Keratinocyte (primary cell): ENCODE results near the gene P2RX1. TPM values are rescaled to one million over a fixed set of nuclear protein-coding genes. Genes with fewer than 3 reads are reported as not detected.

Experiments
- DNase-seq: peaks from one replicate; pipeline ENCODE4 v3.0.0-alpha.2; 2011; ENCODE audit warnings: low read depth, missing footprints, low spot score
- FAIRE-seq: peaks from 2 replicates; lab custom pipeline; 2011; peaks lifted over from hg19 to GRCh38; lab: Jason Lieb, UNC
- H2AFZ ChIP-seq: 2 replicates; pipeline ENCODE4 v1.6.0; 2012; ENCODE audit warnings: low read length, control low read depth, inconsistent platforms; ENCODE audit not compliant: control insufficient read depth
- H3K27ac ChIP-seq: 2 replicates; pipeline ENCODE4 v1.5.1; 2011; ENCODE audit warnings: low read length; ENCODE audit not compliant: control insufficient read depth, insufficient read depth
- H3K27me3 ChIP-seq: 3 replicates; pipeline ENCODE4 v1.6.0; 2011; ENCODE audit warnings: low read length; ENCODE audit not compliant: control insufficient read depth, insufficient read depth; ENCODE audit errors: extremely low read depth
- H3K36me3 ChIP-seq, 2 experiments: 2 replicates in 1 of 2; 3 replicates in 1 of 2; pipeline ENCODE4 v1.5.1; 2011; ENCODE audit warnings: low read length in 2 of 2, mild to moderate bottlenecking in 1 of 2; ENCODE audit not compliant: control insufficient read depth in 2 of 2, insufficient read depth in 2 of 2; ENCODE audit errors: extremely low read depth in 1 of 2
- H3K4me1 ChIP-seq: 3 replicates; pipeline ENCODE4 v1.5.1; 2011; ENCODE audit warnings: low read length; ENCODE audit not compliant: control insufficient read depth, insufficient read depth; ENCODE audit errors: extremely low read depth
- H3K4me2 ChIP-seq: 3 replicates; pipeline ENCODE4 v1.6.0; 2011; ENCODE audit warnings: low read depth, low read length; ENCODE audit not compliant: control insufficient read depth, insufficient read depth; ENCODE audit errors: extremely low read depth
- H3K4me3 ChIP-seq, 3 experiments: fragments of 200-600 bp in 1 of 3; sonication (generic) in 1 of 3; 2 replicates in 2 of 3; 3 replicates in 1 of 3; pipeline ENCODE4 v1.5.1; 2011 to 2016; ENCODE audit warnings: low read length in 3 of 3, mild to moderate bottlenecking in 3 of 3, control low read depth in 2 of 3, inconsistent platforms in 1 of 3, low read depth in 1 of 3, mixed read lengths in 1 of 3, mixed run types in 1 of 3, moderate library complexity in 1 of 3; ENCODE audit not compliant: control insufficient read depth in 2 of 3, insufficient read depth in 2 of 3; ENCODE audit errors: extremely low read depth in 1 of 3
- H3K79me2 ChIP-seq: 2 replicates; pipeline ENCODE4 v1.6.0; 2012; ENCODE audit warnings: low read length; ENCODE audit not compliant: control insufficient read depth, insufficient read depth
- H3K9ac ChIP-seq: 3 replicates; pipeline ENCODE4 v1.6.0; 2011; ENCODE audit warnings: low read length; ENCODE audit not compliant: control insufficient read depth, insufficient read depth; ENCODE audit errors: extremely low read depth
- H3K9me1 ChIP-seq: 3 replicates; pipeline ENCODE4 v1.6.0; 2011; ENCODE audit warnings: low read length; ENCODE audit not compliant: control insufficient read depth, insufficient read depth; ENCODE audit errors: extremely low read depth
- H3K9me3 ChIP-seq: 2 replicates; pipeline ENCODE4 v1.5.1; 2012; ENCODE audit warnings: low read depth, low read length; ENCODE audit not compliant: control insufficient read depth
- H4K20me1 ChIP-seq: 3 replicates; pipeline ENCODE4 v1.6.0; 2011; ENCODE audit warnings: low read length; ENCODE audit not compliant: control insufficient read depth, insufficient read depth; ENCODE audit errors: extremely low read depth
- CTCF ChIP-seq, 3 experiments: IDR thresholded peaks in 1 of 3; conservative IDR thresholded peaks in 1 of 3; optimal IDR thresholded peaks in 1 of 3; 2 replicates in 2 of 3; 3 replicates in 1 of 3; pipeline versions ENCODE3 to v1.5.1; 2011; ENCODE audit warnings: low read length in 3 of 3, mild to moderate bottlenecking in 3 of 3, moderate library complexity in 2 of 3, control low read depth in 1 of 3, inconsistent platforms in 1 of 3; ENCODE audit not compliant: insufficient read depth in 2 of 3; ENCODE audit errors: extremely low read depth in 1 of 3
- EZH2 ChIP-seq: IDR thresholded peaks from one replicate; pipeline ENCODE4 v1.6.1; 2012; ENCODE audit warnings: inconsistent platforms, mild to moderate bottlenecking, low read length, moderate library complexity
- dilution Hi-C: fragments of 300-500 bp; cut with MboI; formaldehyde crosslinking; loops from one replicate; pipeline ENCODE4 v1.7.0; 2020; ENCODE audit warnings: low sequenced_read_pairs; ENCODE audit not compliant: extremely low pct_ligation_motif_present
- polyA plus RNA-seq, 5 experiments: library from polyadenylated mRNA; depleted of rRNA in 3 of 5; stranded (reverse) in 3 of 5; stranded (forward) in 1 of 5; unstranded in 1 of 5; fragments of >200 nt; gene quantifications; 1 replicate in 1 of 5; 2 replicates in 3 of 5; 3 replicates in 1 of 5; pipeline versions ENCODE4 v1.2.1 to v1.2.3, GENCODE V29; 2011 to 2012; ENCODE audit warnings: missing spikeins in 2 of 5, low read depth in 1 of 5, low replicate concordance in 1 of 5

Gene P2RX1
- polyA plus RNA-seq, 1 donor (not counting 4 experiments of a cell fraction or from before 2014, with no cell fraction given), result not detected

- dilution Hi-C loops, result no loop called here
- Histone ChIP-seq H3K79me2 (no peaks in the 10 kb centered on the region), H3K9me3 (no peaks in the 10 kb centered on the region), H3K4me3 (no peak overlapping the region), H4K20me1 (no peaks in the 10 kb centered on the region), H3K36me3 (no peaks in the 10 kb centered on the region), H3K27me3 (no peaks in the 10 kb centered on the region), H3K9ac (no peak overlapping the region), H2AFZ (no peak overlapping the region), H3K9me1 (no peaks in the 10 kb centered on the region), H3K27ac (no peak overlapping the region), H3K4me1 (no peaks in the 10 kb centered on the region), H3K4me2 (no peak overlapping the region)
- FAIRE-seq (no peak), DNase-seq (no peak)
- TF ChIP-seq EZH2 (no peak), CTCF (optimal IDR thresholded peaks at IDR 0.05 in 1 of 3, IDR thresholded peaks at IDR 0.05 in 1 of 3, conservative IDR thresholded peaks at IDR 0.05 in 1 of 3; ENCODE audit: extremely low read depth in 1 of 3, insufficient read depth in 2 of 3, low read length in 3 of 3) (no peak)
Observed at GRCh38 chr17:3947318-3947810, 31.1 kb upstream of the P2RX1 start.

- H2AFZ ChIP-seq, result no peak overlapping the region
- dilution Hi-C loops, result no loop called here
- TF ChIP-seq EZH2 (no peak), CTCF (optimal IDR thresholded peaks at IDR 0.05 in 1 of 3, IDR thresholded peaks at IDR 0.05 in 1 of 3, conservative IDR thresholded peaks at IDR 0.05 in 1 of 3; ENCODE audit: extremely low read depth in 1 of 3, insufficient read depth in 2 of 3, low read length in 3 of 3) (no peak)
- H3K4me3 ChIP-seq, result no peak overlapping the region
- H3K36me3 ChIP-seq, result no peaks in the 10 kb centered on the region
- H4K20me1 ChIP-seq, result no peaks in the 10 kb centered on the region
- no peaks in the 10 kb centered on the region for H3K4me1 ChIP-seq
- DNase-seq (no peak), FAIRE-seq (no peak)
- no peak overlapping the region for H3K27ac ChIP-seq
- no peak overlapping the region for H3K9ac ChIP-seq
- H3K9me3 ChIP-seq, result no peaks in the 10 kb centered on the region
- H3K27me3 ChIP-seq, result no peaks in the 10 kb centered on the region
- no peaks in the 10 kb centered on the region for H3K79me2 ChIP-seq
- H3K9me1 ChIP-seq, result no peaks in the 10 kb centered on the region
- H3K4me2 ChIP-seq, result no peak overlapping the region
Observed at GRCh38 chr17:3946711-3947235, 30.5 kb upstream of the P2RX1 start.
